ENCODE data around the gene SLC66A3. TPM values are rescaled to one million over a fixed set of nuclear protein-coding genes. Genes with fewer than 3 reads are reported as not detected.

Gene SLC66A3
- polyA plus RNA-seq, 1 donor from 2014 or later: 7.0 TPM

GRCh38 chr2:11123001-11123809, 32.1 kb upstream of the SLC66A3 start:
- Histone ChIP-seq H3K36me3 (ENCODE audit: insufficient read depth, low read length) (no peaks in the 10 kb centered on the region), H4K20me1 (ENCODE audit: insufficient read depth) (no peaks in the 10 kb centered on the region), H2AFZ (ENCODE audit: low read depth, low read length) (no peak overlapping the region), H3K4me2 (ENCODE audit: low read length) (no peak overlapping the region), H3K27ac (ENCODE audit: low read length) (no peak overlapping the region), H3K4me3 (ENCODE audit: low read length) (no peak overlapping the region), H3K9me3 (ENCODE audit: low read length) (no peaks in the 10 kb centered on the region), H3K9ac (ENCODE audit: low read length) (no peak overlapping the region), H3K27me3 (ENCODE audit: insufficient read depth, low read depth, low read length) (no peaks in the 10 kb centered on the region), H3K9me2 (ENCODE audit: insufficient read depth, low read length) (no peaks in the 10 kb centered on the region), H3F3A (ENCODE audit: insufficient read depth, low read length, poor library complexity, severe bottlenecking) (no peaks in the 10 kb centered on the region), H3K79me2 (replicated peaks; ENCODE audit: insufficient read depth, low read length) (no peaks in the 10 kb centered on the region)
- TF ChIP-seq MXI1 (conservative IDR thresholded peaks at IDR 0.05; ENCODE audit: poor library complexity, severe bottlenecking) (no peak), POLR2AphosphoS5 (IDR thresholded peaks at IDR 0.05) (no peak), SMC3 (conservative IDR thresholded peaks at IDR 0.05; ENCODE audit: poor library complexity) (no peak), REST (IDR thresholded peaks at IDR 0.05; ENCODE audit: borderline replicate concordance) (no peak), EP300 (conservative IDR thresholded peaks at IDR 0.05; ENCODE audit: poor library complexity, severe bottlenecking) (no peak), CTCF (IDR thresholded peaks at IDR 0.05; ENCODE audit: poor library complexity, severe bottlenecking) (no peak), EZH2 (IDR thresholded peaks at IDR 0.05; ENCODE audit: borderline replicate concordance, insufficient read depth, low read length, poor library complexity, severe bottlenecking) (no peak), RAD21 (conservative IDR thresholded peaks at IDR 0.05) (no peak), TAF1 (IDR thresholded peaks at IDR 0.05; ENCODE audit: low read depth) (no peak)

GRCh38 chr2:11123856-11124759, 31.2 kb upstream of the SLC66A3 start:
- H3K9me3 ChIP-seq (ENCODE audit: low read length): no peaks in the 10 kb centered on the region
- H3K36me3 ChIP-seq (ENCODE audit: insufficient read depth, low read length): no peaks in the 10 kb centered on the region
- no peaks in the 10 kb centered on the region for H4K20me1 ChIP-seq (ENCODE audit: insufficient read depth)
- no peak overlapping the region for H3K4me2 ChIP-seq (ENCODE audit: low read length)
- H3K79me2 ChIP-seq (replicated peaks; ENCODE audit: insufficient read depth, low read length): no peaks in the 10 kb centered on the region
- H2AFZ ChIP-seq (ENCODE audit: low read depth, low read length): no peak overlapping the region
- no peak overlapping the region for H3K27ac ChIP-seq (ENCODE audit: low read length)
- no peaks in the 10 kb centered on the region for H3K9me2 ChIP-seq (ENCODE audit: insufficient read depth, low read length)
- no peak overlapping the region for H3K9ac ChIP-seq (ENCODE audit: low read length)
- no peak overlapping the region for H3K4me3 ChIP-seq (ENCODE audit: low read length)
- no peaks in the 10 kb centered on the region for H3K27me3 ChIP-seq (ENCODE audit: insufficient read depth, low read depth, low read length)
- H3F3A ChIP-seq (ENCODE audit: insufficient read depth, low read length, poor library complexity, severe bottlenecking): no peaks in the 10 kb centered on the region
- TF ChIP-seq EP300 (conservative IDR thresholded peaks at IDR 0.05; ENCODE audit: poor library complexity, severe bottlenecking) (no peak), RAD21 (conservative IDR thresholded peaks at IDR 0.05) (peak; percentile 91), POLR2AphosphoS5 (IDR thresholded peaks at IDR 0.05) (no peak), SMC3 (conservative IDR thresholded peaks at IDR 0.05; ENCODE audit: poor library complexity) (peak; percentile 94), CTCF (IDR thresholded peaks at IDR 0.05; ENCODE audit: poor library complexity, severe bottlenecking) (peak; percentile 81)

All from neural cell (in vitro differentiated cells).